ENCODE results near the gene RFNG.

RFNG gene

GRCh38 chr17:81998212-81998611 is 53.4 kb downstream of the RFNG start:
- no peak for TF ChIP-seq CTCF (conservative IDR thresholded peaks at IDR 0.05)
- no peak overlapping the region for H3K27ac ChIP-seq
